Tongue (tissue), 2 donors: ENCODE results near the gene CYP51A1. TPM values are rescaled to one million over a fixed set of nuclear protein-coding genes. Genes with fewer than 3 reads are reported as not detected.
"Not testable (repeated sequence)": the region's sequence is repeated elsewhere in the genome, so short reads cannot be mapped to it uniquely, and the experiment has no call there.

Source experiments
- DNase-seq: peaks from one replicate; pipeline ENCODE4 v3.0.0-alpha.2; 2015
- total RNA-seq: library from RNA; depleted of rRNA; stranded (reverse); fragments of >200 nt; gene quantifications from one replicate; pipeline ENCODE4 v1.2.3, GENCODE V29; 2014

CYP51A1 gene
- total RNA-seq, 1 donor from 2014 or later: 76.6 TPM

DNA sequence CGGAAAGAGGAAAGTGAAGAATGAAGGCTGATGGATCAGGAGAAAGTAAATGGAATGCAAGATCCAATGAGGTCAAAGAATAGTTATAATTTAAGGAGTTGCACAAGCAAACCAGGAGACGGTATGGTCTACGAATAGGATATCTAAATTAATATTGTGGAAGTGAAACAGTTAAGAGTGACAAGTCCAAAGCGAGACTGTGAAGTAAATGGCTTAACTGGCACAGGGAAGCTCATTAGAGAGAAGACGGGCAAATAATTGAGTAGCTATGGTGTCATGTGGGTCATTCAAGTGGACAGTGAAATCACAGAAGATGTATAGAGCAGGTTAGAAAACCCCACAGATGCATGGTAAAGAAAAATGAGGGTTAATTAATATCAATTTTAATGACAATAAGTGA lies 3.2 kb downstream of the CYP51A1 start:
- no peak for DNase-seq

- DNase-seq: no peak
Measured at GRCh38 chr7:92121681-92122080, 12.6 kb downstream of the CYP51A1 start.

- no peak for DNase-seq
Measured at GRCh38 chr7:92119213-92119759, 15.0 kb downstream of the CYP51A1 start.

DNA sequence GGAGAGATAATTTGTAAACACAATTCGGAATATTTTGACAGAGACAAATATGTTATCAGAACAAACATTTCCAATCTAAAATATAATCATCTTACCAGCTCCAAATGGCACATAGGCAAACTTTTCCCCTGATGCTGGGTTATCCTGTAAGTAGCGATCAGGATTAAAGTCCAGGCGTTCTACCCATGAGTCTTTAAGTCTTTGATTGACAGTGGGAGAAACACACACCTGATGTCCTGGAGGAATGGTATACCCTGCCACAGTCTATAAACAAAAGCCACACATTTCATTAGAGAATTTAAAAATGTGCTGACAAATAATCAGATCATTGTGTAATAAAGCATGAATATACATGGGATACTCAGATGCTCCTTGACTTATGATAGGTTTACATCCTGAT lies 17.3 kb downstream of the CYP51A1 start:
- DNase-seq: no peak

- DNase-seq: no peak
Measured at GRCh38 chr7:92115821-92116220, 18.5 kb downstream of the CYP51A1 start.

- DNase-seq: no peak
Measured at GRCh38 chr7:92110857-92111256, 23.4 kb downstream of the CYP51A1 start.

GRCh38 chr7:92108821-92109220 lies 25.5 kb downstream of the CYP51A1 start:
- DNase-seq: no peak

DNA sequence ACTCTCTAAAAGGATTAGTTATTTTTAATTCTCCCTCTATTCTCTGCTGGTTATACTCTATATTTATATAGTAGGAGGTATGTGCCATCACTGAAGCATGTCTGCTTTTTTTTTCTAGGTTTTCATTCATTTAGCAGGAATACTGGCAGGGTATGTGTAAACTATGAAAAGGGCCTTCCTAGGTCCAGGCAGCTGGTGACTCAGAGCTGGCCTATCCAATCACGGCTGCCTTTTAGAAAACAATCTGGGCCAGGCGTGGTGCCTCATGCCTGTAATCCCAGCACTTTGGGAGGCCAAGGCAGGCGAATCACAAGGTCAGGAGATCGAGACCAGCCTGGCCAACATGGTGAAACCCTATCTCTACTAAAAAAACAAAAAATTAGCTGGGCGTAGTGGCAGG lies 31.4 kb downstream of the CYP51A1 start:
- DNase-seq: not testable (repeated sequence)

DNA sequence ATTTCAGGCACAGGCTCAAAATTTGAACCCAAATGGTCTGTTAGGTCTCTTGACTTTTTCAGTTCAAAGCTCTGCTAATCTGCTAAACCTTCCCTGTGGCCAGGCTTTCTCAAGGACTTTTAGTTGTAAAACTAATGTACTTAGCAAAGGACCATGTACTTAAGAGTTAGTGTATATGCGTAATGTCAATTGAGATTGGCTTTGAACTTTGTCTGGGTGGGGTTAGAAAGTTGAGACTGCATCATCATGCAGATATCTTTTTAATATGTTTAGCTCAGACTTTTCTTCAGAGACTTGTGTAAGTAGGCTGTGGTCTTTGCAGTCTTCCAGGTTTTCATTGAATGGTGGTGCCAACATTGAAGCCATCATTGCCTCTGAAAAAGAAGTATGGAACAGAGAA lies 33.7 kb downstream of the CYP51A1 start:
- no peak for DNase-seq

DNA sequence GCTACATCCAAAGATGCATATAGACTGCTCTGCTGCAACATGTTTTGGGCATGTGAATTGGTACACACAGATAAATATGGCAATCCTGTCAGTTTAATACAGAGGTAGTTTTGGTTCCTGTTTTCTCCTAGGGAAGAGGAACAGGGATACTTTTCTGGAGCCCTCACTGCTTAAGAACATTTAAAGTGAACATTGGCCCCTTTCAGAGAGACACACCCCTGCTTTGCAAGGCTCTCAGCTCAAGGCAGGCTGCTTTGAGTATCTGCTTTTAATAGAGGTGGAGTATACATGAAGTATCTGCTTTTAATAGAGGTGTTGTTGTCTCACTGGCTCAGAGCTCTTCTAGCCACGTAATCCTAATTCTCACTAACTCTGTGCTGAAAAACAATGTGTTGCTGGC lies 38.9 kb downstream of the CYP51A1 start:
- DNase-seq: no peak

GRCh38 chr7:92092210-92092609 lies 42.1 kb downstream of the CYP51A1 start:
- no peak for DNase-seq

DNA sequence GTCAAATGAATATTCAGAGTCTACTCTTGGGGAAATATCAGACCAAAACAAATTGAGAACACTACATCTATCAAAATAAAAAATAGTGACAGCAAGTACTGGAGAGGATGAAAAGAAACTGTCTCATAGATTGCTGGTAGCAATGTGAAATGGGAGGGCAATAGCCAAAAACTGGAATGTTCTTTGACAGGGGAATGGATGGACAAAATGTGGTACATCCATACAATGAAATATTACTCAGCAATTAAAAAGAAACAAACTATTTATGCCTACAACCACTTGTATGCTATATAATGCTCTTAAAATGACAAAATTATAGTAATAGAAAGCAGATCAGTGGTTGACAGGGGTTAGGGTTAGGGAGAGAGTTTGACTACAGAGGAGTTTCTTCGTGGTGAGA lies 46.0 kb downstream of the CYP51A1 start:
- DNase-seq: no peak

DNA sequence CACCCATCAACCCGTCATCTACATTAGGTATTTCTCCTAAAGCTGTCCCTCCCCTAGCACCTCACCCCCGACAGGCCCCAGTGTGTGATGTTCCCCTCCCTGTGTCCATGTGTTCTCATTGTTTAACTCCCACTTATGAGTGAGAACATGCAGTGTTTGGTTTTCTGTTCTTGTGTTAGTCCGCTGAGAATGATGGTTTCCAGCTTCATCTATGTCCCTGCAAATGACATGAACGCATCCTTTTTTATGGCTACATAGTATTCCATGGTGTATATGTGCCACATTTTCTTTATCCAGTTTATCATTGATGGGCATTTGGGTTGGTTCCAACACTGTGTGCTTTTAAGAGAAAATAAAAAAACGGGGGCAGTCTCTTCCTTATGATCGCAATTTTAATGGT lies 50.4 kb downstream of the CYP51A1 start:
- not testable (repeated sequence) for DNase-seq

DNA sequence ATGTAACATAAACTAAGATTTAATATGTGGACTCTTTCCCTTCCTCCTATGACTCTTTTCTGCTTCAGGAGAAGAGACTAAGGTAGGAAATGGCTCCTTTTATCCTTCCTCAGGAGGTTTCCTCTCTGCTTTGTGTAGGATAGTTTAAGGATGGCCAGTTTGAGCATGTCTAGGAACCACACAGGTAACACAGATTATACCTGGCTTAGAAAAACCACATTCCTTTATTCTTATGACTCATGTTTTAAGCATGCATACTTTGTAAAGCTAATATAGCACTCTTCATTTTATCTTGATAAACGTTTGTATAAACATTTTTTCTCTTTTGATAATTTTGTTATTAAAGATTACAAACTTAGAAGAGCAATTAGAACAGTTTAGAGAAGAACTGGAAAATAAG lies 57.8 kb downstream of the CYP51A1 start:
- peak; percentile 13 for DNase-seq

DNA sequence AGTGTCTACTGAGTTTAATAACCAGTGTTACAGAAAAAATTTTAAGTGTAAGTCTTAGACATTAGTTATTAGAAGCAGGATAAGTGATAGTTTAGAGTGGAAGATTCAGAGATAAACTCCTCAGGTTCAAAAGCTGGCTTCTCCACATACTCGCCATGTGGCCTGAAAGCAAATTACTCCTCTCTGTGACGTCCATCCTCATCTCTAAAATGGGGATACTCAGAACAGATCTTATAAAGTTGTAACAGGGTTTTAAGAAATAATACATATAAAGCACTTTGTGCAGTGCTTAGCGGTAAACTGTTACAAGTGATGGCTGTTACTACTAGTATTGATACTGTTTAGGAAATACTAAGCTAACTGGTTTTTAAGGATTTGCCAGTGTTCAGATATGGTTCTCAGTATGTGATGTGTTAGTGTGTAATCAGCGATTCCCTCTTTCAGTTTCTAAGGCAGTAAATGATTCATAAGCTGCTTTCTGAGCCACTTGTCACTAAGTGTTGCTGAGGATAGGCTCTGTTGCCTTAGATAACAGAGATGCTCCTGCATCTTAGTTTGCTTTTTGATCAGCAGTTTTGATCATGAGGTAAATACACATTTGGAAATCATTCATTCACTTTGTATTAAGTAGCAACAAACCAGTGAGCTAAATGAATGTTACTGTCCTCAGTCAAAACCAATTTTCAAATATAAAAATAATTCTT lies 58.7 kb downstream of the CYP51A1 start:
- DNase-seq: no peak

GRCh38 chr7:92072708-92073107 lies 61.6 kb downstream of the CYP51A1 start:
- no peak for DNase-seq

DNA sequence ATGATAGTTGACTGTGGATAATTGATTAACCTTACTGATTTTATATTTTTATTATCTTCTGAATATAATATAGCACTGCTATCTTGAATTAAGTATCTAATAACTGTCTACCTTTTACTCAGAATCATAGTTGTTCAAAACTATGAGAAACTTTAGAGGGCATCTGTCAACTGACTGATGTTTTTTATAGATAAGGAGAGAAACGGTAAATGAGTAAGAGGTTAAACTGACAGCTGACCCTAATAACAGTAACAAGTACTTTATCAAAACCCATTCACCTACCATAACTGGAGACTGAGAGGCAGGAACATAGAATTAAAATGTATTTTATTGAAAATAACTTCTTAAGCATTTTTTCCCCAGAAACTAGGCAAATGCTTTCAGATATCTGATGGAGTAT lies 62.2 kb downstream of the CYP51A1 start:
- DNase-seq: no peak

- no peak for DNase-seq
Measured at GRCh38 chr7:92071032-92071431, 63.2 kb downstream of the CYP51A1 start.

- no peak for DNase-seq
Measured at GRCh38 chr7:92064438-92065029, 69.7 kb downstream of the CYP51A1 start.

Other genes starting within 250 kb of the CYP51A1 start
- gene AKAP9, start 193.6 kb downstream of the CYP51A1 start, total RNA-seq: 170 TPM
- 0.21 TPM for gene LRRD1, start 44.7 kb upstream of the CYP51A1 start, total RNA-seq
- gene KRIT1, start 111.4 kb upstream of the CYP51A1 start, total RNA-seq: 64.1 TPM
- 43.7 TPM for gene ANKIB1, start 111.5 kb upstream of the CYP51A1 start, total RNA-seq